Caco-2 (cell line): Measurements from ENCODE around the gene MAN1C1. TPM values are rescaled to one million over a fixed set of nuclear protein-coding genes. Genes with fewer than 3 reads are reported as not detected.

Experiments used
- BruUV-seq: library from RNA; stranded (reverse); fragments of 400-500 nt; replicated peaks from 2 replicates; lab custom pipeline; 2021; lab: Mats Ljungman, UMichigan
- CTCF ChIA-PET: fragments of 300-600 bp; sonication (Branson Sonifier 250); formaldehyde crosslinking; loops from one replicate; lab custom pipeline; 2022; ENCODE audit warnings: antibody characterized with exemption; lab: Charles Lee
- POLR2A ChIA-PET: fragments of 300-600 bp; sonication (Branson Sonifier 250); formaldehyde crosslinking; loops from one replicate; lab custom pipeline; 2022; ENCODE audit warnings: antibody characterized with exemption; lab: Charles Lee
- DNase-seq, 2 experiments: peaks; one replicate each; pipeline versions ENCODE4 v3.0.0 to v3.0.0-alpha.2; 2020 to 2022
- H3K27me3 ChIP-seq: replicated peaks from 2 replicates; pipeline ENCODE4 v1.6.0; 2011; ENCODE audit warnings: low read length; ENCODE audit not compliant: control insufficient read depth, insufficient read depth
- H3K36me3 ChIP-seq: 2 replicates; pipeline ENCODE4 v1.5.1; 2011; ENCODE audit warnings: low read length; ENCODE audit not compliant: control insufficient read depth, insufficient read depth
- H3K4me1 ChIP-seq: fragments of 250-450 bp; sonication (Bioruptor Pico); 2 replicates; pipeline ENCODE4 v1.5.1; 2020; ENCODE audit warnings: mild to moderate bottlenecking
- H3K4me3 ChIP-seq: 2 replicates; pipeline ENCODE4 v1.5.1; 2011; ENCODE audit warnings: low read depth, mild to moderate bottlenecking, control low read depth, low read length
- H3K9me3 ChIP-seq: fragments of 250-450 bp; sonication (Bioruptor Pico); 2 replicates; pipeline ENCODE4 v1.5.1; 2020; ENCODE audit warnings: mild to moderate bottlenecking, moderate library complexity
- H3K27ac Mint-ChIP-seq: one replicate; pipeline ENCODE4 v1.8.0; 2022; ENCODE audit warnings: mixed read lengths; ENCODE audit not compliant: unreplicated experiment
- H3K27me3 Mint-ChIP-seq: one replicate; pipeline ENCODE4 v1.8.0; 2022; ENCODE audit warnings: mixed read lengths; ENCODE audit not compliant: insufficient read depth, unreplicated experiment
- H3K36me3 Mint-ChIP-seq: one replicate; pipeline ENCODE4 v1.8.0; 2022; ENCODE audit warnings: mild to moderate bottlenecking, mixed read lengths; ENCODE audit not compliant: insufficient read depth, unreplicated experiment
- H3K4me1 Mint-ChIP-seq: one replicate; pipeline ENCODE4 v1.8.0; 2022; ENCODE audit warnings: low read depth, mixed read lengths; ENCODE audit not compliant: unreplicated experiment
- H3K4me3 Mint-ChIP-seq: one replicate; pipeline ENCODE4 v1.8.0; 2022; ENCODE audit warnings: mild to moderate bottlenecking, moderate library complexity, mixed read lengths; ENCODE audit not compliant: unreplicated experiment
- H3K9me3 Mint-ChIP-seq: one replicate; pipeline ENCODE4 v1.8.0; 2022; ENCODE audit warnings: mixed read lengths; ENCODE audit not compliant: unreplicated experiment
- CTCF ChIP-seq, 2 experiments: fragments of 200-600 bp in 1 of 2; IDR thresholded peaks; 1 replicate in 1 of 2; 2 replicates in 1 of 2; pipeline versions ENCODE4 v1.5.1 to v1.8.0; 2011 to 2022; ENCODE audit warnings: antibody characterized with exemption in 1 of 2, control low read depth in 1 of 2, inconsistent platforms in 1 of 2, low read depth in 1 of 2, low read length in 1 of 2, mild to moderate bottlenecking in 1 of 2, moderate library complexity in 1 of 2; ENCODE audit not compliant: insufficient read depth in 1 of 2, severe bottlenecking in 1 of 2, unreplicated experiment in 1 of 2
- intact Hi-C: fragments of 100-400 bp; cut with micrococcal nuclease; formaldehyde crosslinking; loops from one replicate; pipeline ENCODE4 v1.10.0; 2022; ENCODE audit not compliant: unreplicated experiment
- total RNA-seq: library from RNA; stranded (reverse); gene quantifications from 2 replicates; pipeline ENCODE4 v1.2.3, GENCODE V29; 2022

The MAN1C1 gene
- total RNA-seq, 1 experiment from 2014 or later, result 2.7 TPM

DNA sequence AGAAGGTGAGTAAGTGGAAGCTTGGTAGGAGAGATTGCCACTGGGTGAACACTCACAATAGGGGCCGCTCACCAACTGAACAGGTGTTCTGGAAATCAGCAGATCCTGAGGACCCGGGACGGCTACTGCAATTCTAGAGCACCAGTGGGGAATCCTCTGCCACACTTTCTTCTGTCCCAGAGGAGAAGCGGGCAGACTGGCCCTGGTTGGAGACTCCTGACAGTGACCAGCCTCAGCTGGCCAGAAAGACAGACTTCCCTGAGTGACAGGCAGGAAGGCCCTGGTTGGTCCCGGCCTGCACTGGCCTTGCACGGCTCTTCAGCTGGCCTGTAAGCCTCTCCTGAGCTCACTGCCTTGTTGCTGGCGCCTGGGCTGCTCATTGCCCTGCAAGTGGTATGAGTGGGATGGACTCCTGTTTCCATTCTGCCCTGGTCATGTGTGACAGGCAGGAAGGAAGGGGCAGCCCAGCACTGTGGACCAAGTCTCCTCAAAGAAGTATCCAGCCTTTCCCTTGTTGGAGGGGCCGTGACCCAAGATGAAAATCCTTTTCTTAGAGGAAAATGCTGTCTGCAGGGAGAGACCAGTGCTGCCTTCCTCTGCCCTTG, 34.5 kb downstream of the MAN1C1 start:
- H3K9me3 Mint-ChIP-seq, result no peaks in the 10 kb centered on the region
- H3K36me3 Mint-ChIP-seq, result no peaks in the 10 kb centered on the region
- CTCF ChIA-PET, result no interaction called here
- no peak overlapping the region for H3K27ac Mint-ChIP-seq
- H3K4me1 Mint-ChIP-seq, result no peaks in the 10 kb centered on the region
- H3K36me3 ChIP-seq, result no peaks in the 10 kb centered on the region
- no peak overlapping the region for H3K4me3 ChIP-seq
- no peak for DNase-seq
- H3K27me3 ChIP-seq, result no peaks in the 10 kb centered on the region
- no peak for TF ChIP-seq CTCF (IDR thresholded peaks at IDR 0.05; ENCODE audit: insufficient read depth in 1 of 2, low read depth in 1 of 2, low read length in 1 of 2, severe bottlenecking in 1 of 2, unreplicated experiment in 1 of 2)
- no peaks in the 10 kb centered on the region for H3K9me3 ChIP-seq
- BruUV-seq, result no TSS peak
- H3K4me1 ChIP-seq, result no peaks in the 10 kb centered on the region
- H3K27me3 Mint-ChIP-seq, result no peaks in the 10 kb centered on the region
- intact Hi-C loops, result no loop called here
- no peak overlapping the region for H3K4me3 Mint-ChIP-seq
- POLR2A ChIA-PET, result no interaction called here

- POLR2A ChIA-PET, result no interaction called here
- BruUV-seq, result no TSS peak
- DNase-seq, result no peak
- Mint-ChIP-seq H3K9me3 (no peaks in the 10 kb centered on the region), H3K36me3 (no peaks in the 10 kb centered on the region), H3K27me3 (no peaks in the 10 kb centered on the region), H3K4me3 (no peak overlapping the region), H3K4me1 (no peaks in the 10 kb centered on the region), H3K27ac (no peak overlapping the region)
- CTCF ChIA-PET, result no interaction called here
- Histone ChIP-seq H3K4me1 (no peaks in the 10 kb centered on the region), H3K27me3 (no peaks in the 10 kb centered on the region), H3K4me3 (no peak overlapping the region), H3K9me3 (no peaks in the 10 kb centered on the region), H3K36me3 (no peaks in the 10 kb centered on the region)
- no peak for TF ChIP-seq CTCF (IDR thresholded peaks at IDR 0.05; ENCODE audit: insufficient read depth in 1 of 2, low read depth in 1 of 2, low read length in 1 of 2, severe bottlenecking in 1 of 2, unreplicated experiment in 1 of 2)
- intact Hi-C loops, result no loop called here
Observed at GRCh38 chr1:25651824-25652741, 35.5 kb downstream of the MAN1C1 start.

DNA sequence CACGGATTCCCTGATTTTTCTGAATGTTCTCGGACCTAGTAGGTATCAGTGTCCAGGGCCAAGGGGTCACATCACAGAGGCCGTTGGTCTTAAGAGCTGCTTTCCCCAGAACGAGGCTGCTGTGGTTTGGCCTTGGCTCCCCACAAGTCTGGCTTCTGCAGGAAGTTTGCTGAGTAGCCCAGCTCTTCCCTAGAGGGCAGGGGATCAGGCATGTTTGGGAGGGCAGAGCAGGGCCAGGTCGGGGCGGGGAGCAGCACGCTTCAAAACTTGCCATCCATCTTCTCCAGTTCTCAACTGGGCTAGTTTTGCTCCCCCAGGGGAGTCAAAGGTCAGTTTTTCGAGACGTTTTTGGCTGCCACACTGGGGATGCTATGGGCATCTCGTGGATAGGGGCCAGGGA, 37.0 kb downstream of the MAN1C1 start:
- Mint-ChIP-seq H3K27me3 (no peaks in the 10 kb centered on the region), H3K4me3 (no peak overlapping the region), H3K9me3 (no peaks in the 10 kb centered on the region), H3K4me1 (no peaks in the 10 kb centered on the region), H3K36me3 (no peaks in the 10 kb centered on the region), H3K27ac (no peak overlapping the region)
- H3K27me3 ChIP-seq, result no peaks in the 10 kb centered on the region
- no peaks in the 10 kb centered on the region for H3K4me1 ChIP-seq
- no TSS peak for BruUV-seq
- ChIA-PET POLR2A (no interaction called here), CTCF (no interaction called here)
- TF ChIP-seq CTCF (IDR thresholded peaks at IDR 0.05; ENCODE audit: insufficient read depth in 1 of 2, low read depth in 1 of 2, low read length in 1 of 2, severe bottlenecking in 1 of 2, unreplicated experiment in 1 of 2), result no peak
- no peak for DNase-seq
- H3K4me3 ChIP-seq, result no peak overlapping the region
- intact Hi-C loops, result no loop called here
- H3K9me3 ChIP-seq, result no peaks in the 10 kb centered on the region
- H3K36me3 ChIP-seq, result no peaks in the 10 kb centered on the region
